GM19372 (cell line): Measurements from ENCODE around the gene ZNF491.
"Not testable (repeated sequence)": the region's sequence is repeated elsewhere in the genome, so short reads cannot be mapped to it uniquely, and the experiment has no call there.

Source experiments
- ATAC-seq: cut with Tn5 transposase; IDR thresholded peaks from one replicate; pipeline ENCODE4 v1.9.1; 2021; ENCODE audit warnings: mild to moderate bottlenecking, low read depth, moderate library complexity; ENCODE audit not compliant: unreplicated experiment

The ZNF491 gene

DNA sequence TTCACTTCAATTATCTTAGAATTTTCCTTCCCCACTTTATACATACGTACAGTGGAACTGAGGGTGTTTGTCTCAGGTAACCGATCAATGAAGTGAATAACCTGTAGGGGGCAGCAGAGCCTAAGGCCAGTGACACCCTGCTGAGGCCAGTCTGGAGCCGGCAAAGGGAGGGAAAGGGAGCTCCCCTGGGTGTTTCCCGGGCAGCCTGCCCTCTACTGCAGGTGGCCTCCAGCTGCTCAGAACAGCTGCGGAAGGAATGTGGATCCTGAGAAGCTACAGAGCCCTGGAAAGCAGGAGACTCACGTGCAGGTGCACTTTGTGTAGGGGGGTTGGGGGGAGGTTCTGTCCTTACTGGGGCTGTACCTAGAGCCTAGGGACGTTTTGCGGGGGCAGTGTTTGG lies 832 bp upstream of the ZNF491 start:
- ATAC-seq, result no peak

DNA sequence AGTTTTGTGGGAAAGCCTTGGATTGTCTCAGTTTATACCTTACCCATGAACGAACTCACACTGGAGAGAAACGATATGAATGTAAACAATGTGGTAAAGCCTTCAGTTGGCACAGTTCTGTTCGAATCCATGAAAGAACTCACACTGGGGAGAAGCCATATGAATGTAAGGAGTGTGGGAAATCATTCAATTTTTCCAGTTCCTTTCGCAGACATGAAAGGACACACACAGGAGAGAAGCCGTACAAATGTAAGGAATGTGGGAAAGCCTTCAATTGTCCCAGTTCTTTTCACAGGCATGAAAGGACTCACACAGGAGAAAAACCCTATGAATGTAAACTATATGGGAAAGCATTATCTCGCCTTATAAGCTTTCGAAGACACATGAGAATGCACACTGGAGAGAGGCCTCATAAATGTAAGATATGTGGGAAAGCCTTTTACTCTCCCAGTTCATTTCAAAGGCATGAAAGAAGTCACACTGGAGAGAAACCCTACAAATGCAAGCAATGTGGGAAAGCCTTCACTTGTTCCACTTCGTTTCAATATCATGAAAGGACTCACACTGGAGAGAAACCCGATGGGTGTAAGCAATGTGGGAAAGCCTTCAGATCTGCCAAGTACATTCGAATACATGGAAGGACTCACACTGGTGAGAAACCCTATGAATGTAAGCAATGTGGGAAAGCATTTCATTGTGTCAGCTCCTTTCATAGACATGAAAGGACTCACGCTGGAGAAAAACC lies 8.2 kb downstream of the ZNF491 start:
- ATAC-seq, result no peak

DNA sequence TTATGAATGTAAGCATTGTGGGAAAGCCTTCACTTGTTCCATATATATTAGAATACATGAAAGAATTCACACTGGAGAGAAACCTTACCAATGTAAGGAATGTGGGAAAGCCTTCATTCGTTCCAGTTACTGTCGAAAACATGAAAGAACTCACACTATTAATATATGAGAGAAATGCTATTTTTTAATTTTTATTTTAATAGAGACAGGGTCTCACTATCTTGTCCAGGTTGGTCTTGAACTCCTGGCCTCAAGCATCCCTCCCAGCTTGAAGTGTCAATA lies 8.7 kb downstream of the ZNF491 start:
- ATAC-seq, result no peak

DNA sequence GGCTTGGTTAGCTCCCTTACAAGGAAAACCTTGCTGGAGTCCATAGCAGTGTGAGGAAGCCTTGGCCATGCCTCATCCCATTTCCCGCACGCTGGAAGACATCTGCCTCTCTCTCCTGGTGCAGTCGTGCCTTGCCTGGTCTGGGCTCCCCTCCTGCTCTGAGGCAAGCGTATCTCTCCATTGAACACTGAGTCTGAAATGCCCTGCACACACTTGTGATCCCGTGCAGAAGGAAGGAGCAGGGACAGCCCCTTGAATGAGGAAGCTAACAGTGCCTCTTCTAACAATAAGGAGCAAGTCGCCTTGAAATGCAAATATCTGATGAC lies 15.3 kb downstream of the ZNF491 start:
- ATAC-seq, result no peak

DNA sequence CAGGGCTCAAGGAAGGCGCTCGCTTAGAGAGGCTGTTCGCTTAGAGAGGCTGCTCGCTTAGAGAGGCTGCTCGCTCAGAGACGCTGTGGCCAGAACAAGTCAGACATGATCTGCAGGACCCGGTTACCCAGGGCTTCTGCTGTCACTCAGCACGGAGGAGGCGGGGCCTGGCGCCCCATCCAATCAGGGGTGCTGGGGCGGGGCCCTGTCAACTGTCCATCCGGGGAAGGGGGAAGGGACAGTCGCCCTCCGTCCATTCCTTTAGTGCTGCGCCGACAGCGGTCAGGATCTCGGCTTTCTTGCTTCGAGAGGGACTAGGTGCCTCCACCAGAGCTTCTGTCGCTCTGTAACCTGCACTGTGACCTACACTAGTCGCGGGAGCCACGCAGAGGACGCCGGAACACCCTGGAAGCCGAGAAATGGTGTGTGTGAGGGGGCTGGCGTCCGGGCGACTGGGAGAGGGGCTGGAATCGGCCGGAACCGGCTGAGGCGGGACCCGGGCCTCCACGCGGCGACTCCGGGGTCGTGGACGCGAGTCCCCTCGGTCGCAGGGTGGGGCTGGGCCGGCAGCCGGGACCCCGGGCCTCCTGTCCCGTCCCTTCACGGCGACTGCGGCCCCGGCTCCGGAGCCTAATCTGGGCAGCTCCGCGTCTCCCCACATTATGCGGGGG lies 15.8 kb downstream of the ZNF491 start, which contains the start of gene ZNF440:
Gene ZNF440, plus strand, starts transcription at position 245 of the 671 bp plus-strand sequence. Its CDS starts 175 bp downstream, at position 420.
- peak; percentile 97 for ATAC-seq

DNA sequence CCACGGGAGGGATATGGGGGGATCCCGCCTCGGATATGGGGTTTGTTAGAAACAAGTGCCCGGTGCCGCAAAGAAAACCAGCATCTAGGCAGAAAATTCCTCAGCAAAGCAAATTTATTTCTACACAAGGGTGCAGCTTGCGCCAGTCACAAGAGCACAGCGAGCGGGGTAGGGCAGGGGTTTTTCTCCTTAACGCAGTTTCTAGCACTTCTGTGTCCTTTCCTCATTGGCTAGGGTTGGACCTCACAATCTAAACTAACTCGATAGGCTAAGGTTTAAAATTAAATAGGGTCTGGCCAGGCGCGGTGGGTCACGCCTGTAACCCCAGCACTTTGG lies 16.3 kb downstream of the ZNF491 start:
- no peak for ATAC-seq

DNA sequence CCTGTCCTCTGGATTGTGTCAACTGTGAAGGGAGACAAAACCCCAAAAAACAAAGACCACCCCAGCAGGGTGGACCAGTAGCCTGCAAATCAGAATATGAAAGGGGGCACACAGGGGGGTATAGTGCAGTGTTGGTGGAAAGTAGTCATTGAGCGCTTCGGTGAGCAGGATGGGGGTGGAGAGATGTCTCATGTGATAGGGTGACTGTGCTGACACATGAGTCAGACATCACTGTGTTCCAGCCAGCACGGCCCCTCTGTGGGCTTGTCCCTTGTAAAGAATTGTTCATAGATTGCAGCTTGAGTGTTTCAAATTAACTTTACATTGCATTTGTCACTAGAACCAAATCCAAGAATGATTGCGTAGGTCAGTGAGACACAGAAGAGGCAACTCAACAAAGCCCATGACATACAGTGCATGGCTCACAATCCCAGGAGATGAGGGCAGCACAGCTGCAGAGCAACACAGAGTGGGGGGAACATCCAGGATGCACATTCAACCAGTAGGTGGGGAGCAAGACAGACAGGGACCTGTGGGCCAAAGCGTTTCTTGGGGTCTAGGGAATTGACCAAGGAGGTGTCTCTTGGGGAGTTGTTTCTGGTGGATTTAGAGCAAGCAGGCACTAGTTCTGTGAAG lies 23.3 kb downstream of the ZNF491 start:
- ATAC-seq, result no peak

DNA sequence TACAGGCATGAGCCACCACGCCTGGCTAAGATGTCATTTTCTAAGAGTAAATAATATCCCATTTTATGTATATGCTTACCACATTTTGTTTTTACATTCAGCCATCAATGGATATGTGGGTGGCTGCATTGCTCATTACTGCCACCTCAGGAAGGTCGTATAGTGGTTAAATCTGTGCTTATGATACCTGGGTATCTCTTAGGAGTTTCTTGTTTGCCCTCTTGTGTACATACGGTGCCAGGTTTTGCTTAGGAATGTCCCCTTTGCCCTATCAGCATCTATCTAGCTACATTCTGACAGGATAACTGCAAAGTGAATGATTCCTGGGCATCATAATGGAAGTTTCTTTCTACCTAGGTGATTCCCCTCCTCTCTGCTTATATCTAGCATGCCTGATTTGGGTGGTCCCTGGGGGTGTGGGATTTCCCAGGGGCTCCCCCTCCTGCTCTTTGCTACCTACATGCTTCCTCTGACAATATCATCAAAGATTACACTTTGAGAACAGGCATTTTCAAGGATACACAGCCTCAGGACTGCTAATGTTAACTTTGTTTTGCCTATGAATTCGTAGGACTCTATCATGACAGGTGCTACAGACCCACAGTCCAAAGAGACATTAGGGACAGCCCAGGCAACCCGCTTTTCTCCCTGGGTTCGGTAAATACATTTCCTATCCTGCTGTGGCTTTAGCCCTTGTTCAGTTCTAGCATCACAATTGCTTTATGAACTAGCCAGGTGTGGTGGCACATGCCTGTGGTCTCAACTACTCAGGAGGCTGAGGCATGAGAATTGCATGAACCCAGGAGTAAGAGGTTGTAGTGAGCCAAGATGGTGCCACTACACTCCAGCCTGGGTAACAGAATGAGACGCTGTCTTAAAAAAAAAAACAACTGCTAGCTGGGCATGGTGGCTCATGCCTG lies 30.9 kb downstream of the ZNF491 start:
- not testable (repeated sequence) for ATAC-seq

DNA sequence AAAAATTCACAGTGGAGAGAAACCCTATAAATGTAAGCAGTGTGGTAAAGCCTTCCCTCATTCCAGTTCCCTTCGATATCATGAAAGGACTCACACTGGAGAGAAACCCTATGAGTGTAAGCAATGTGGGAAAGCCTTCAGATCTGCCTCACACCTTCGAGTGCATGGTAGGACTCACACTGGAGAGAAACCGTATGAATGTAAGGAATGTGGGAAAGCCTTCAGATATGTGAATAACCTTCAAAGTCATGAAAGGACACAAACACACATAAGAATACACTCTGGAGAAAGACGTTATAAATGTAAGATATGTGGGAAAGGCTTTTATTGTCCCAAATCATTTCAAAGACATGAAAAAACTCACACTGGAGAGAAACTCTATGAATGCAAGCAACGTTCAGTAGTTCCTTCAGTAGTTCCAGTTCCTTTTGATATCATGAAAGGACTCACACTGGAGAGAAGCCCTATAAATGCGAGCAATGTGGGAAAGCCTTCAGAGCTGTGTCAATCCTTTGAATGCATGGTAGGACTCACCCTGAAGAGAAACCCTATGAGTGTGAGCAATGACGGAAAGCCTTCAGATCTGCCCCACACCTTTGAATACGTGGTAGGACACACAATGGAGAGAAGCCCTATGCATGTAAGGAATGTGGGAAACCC lies 34.1 kb downstream of the ZNF491 start:
- no peak for ATAC-seq

DNA sequence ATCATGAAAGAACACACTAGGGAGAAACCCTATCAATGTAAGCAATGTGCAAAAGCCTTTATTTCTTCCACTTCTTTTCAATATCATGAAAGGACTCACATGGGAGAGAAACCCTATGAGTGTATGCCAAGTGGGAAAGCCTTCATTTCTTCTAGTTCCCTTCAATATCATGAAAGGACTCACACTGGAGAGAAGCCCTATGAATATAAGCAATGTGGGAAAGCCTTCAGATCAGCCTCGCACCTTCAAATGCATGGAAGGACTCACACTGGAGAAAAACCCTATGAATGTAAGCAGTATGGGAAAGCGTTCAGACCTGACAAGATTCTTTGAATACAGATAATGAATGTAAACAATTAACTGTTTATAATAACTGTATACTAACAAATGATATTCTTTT lies 35.2 kb downstream of the ZNF491 start:
- ATAC-seq, result no peak

DNA sequence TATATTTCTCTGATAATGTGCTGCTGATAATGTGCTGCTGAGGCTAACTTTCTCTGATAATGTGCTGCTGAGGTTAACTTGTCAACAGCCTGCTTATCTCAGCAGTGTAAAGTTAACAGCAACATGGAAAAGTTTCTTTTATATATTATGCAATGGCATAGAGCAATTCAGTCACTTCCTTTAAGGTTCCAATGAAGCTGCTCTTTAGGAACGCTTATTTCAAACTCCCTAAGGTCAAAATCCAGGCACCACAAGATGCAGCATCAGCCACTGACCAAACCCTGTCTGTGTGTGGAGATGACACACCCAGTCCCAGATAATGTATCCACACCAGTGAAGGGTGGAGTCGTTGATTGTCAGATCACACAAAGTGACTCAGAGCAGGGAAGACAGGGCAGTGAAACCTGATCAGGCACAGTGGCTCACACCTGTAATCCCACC lies 37.3 kb downstream of the ZNF491 start:
- ATAC-seq, result not testable (repeated sequence)

DNA sequence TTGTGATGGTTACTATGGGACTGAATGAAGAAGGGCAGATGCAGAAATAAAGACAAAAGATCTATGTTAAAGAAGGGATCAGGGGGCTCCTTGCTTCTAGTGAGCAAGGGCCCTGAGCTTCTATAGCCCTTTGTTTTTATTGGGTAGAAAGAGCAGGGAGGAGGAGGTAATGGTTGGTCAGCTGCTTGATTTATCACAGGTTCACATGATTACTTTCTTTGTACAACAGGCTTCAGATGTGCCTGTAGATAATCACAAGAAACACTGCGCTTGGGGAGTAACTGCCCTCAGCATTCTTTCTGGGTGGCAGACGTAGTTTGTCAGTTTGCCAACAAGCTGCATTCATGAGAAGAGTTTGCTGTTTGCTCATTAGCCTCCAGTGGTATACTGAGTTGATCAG lies 45.4 kb downstream of the ZNF491 start:
- no peak for ATAC-seq

DNA sequence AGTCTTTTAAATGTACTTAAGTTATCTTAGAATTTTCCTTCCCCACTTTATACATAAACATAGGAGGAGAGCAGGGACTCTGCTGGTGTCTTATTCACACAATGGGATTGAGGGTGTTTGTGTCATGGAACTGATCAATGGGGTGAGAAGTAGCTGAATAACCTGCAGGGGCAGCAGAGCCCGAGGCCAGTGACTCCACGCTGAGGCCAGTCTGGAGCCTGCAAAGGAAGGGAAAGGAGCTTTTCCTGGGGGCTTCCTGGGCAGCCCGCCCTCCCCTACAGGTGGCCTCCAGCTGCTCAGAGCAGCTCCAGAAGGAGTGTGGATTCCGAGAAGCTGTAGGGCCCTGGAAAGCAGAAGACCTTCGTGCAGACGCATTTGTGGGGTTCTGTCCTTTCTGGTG lies 49.3 kb downstream of the ZNF491 start:
- ATAC-seq, result not testable (repeated sequence)

DNA sequence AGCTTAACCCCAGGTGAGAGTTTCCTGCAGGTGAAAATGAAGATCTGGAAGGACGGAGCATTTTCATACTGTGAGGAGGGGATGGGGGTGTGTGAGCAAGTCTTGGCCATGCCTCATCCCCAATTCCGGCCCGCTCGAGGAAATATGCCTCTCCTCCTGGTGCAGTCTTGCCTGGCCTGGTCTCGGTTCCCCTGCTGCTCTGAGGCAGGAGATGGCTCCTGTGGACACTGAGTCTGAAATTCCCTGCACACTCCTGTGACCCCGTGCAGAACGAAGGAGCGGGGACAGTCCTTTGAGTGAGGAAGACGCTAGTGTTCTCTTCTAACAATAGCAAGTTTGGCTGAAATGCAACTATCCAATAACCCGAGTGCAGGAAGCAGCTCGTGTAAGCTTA lies 49.9 kb downstream of the ZNF491 start:
- ATAC-seq, result no peak

DNA sequence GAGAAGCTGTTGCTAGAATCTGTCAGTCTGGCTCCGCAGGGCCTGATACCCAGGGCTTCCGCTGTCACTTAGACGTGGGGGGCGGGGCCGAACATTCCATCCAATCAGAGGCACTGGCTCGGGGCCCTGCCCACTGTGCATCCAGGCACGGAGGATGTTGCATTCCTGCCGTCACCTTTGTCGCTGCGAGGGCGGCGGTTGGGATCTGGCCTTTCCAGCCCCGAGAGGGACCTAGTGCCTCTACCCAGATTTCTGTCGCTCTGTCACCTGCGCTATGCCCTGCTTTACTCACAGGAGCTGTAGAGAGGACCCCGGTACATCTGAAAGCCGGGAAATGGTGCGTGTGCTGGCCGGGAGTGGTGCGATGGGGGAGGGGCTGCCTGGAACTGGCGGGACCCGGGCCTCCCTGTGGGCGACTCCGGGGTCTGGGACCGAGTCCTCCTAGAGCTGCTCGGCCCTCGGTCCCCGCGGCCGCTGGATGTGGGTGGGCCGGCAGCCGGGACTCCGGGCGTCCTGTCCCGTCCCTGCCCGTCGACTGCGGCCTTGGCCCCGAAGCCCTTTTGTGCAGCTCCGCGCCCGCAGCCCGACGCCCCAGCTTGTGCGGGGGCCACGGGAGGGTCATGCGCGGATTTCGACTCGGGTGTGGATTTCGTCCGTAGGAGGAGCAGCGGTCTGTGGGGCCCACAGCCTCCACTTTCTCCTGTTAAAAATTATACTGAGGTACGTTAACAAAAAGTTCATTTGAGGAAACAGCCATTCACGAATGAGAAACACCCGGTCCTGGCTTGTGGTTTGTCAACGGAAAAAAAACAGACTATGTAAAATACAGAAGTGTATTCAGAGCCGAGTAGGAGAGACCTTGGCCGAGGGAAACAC lies 50.5 kb downstream of the ZNF491 start, which contains the start of gene ZNF439:
Gene ZNF439, plus strand, starts transcription at position 133 of the 876 bp plus-strand sequence. Its CDS starts 142 bp downstream, at position 275.
- ATAC-seq, result no peak

DNA sequence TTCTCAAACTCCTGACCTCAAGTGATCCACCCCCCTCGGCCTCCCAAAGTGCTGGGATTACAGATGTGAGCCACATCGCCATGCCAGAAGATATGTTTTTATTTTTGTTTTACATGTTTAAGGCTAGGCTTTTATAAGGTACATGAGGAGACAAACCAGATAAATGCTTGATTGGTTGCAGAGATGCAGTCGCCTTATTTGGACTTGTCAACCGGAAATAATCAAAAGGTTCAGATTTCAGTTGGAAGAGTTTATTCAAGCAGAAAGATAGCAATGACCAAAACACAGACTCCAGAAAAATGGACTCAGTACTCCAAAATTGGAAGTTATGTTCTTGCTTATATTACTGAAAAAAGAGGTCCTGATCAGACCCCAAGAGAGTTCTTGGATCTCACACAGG lies 52.0 kb downstream of the ZNF491 start:
- ATAC-seq, result not testable (repeated sequence)

DNA sequence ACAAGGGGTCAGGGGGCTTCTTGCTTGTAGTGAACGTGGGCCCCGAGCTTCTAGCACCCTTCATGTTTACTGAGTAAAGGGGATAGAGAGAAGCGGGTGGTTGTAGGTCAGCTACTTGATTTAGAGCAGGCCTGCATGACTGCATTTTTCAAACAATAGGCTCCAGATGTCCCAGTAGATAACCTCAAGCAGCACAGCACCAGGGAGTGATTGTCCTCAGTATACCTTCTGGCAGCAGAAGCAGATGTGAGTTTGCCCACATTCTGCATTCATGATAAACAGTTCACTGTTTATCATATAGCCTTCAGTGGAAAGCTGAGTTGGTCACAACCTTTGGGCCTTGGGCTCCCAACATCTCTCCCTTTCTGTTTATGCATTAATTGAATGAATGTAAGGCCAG lies 55.0 kb downstream of the ZNF491 start:
- ATAC-seq, result no peak

DNA sequence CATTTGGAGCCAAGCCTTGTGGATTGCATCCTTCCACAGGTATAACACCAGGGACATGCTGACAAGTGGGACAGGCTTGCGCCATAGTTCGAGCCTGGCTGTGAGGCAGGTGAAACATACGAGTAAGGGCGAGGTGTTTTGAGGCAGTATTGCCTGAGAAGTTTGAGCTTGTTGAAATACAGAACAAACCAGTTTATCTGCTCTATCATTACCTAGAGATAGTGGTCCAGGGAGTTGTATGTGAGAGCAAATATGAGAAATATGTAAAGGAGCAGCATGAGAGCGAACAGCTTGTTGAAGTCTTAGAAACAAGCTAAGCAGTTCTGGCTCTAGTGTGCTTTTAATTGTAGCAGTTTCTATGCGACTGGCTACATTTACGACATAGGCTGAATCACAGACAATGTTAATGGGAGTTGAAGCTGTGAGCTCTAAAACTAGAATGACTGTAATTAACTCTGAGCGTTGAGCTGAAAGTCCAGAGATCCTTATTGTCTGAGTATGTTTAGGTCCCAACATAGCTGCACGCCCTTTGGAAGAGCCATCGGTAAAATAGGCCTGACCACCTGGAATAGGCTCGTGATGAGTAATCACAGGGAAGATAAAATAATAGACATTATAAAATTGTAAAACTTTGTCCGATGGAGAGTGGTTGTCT lies 58.4 kb downstream of the ZNF491 start:
- ATAC-seq, result no peak
